Omental fat pad (tissue), 4 donors: ENCODE measurements around the gene CTTN. TPM values are rescaled to one million over a fixed set of nuclear protein-coding genes. Genes with fewer than 3 reads are reported as not detected.

ENCODE experiments used
- ATAC-seq: fragments of 150-250 bp; one replicate; pipeline ENCODE4 v1.9.1; 2016; ENCODE audit warnings: mild to moderate bottlenecking, moderate library complexity; ENCODE audit not compliant: low FRiP score
- DNase-seq: peaks from one replicate; pipeline ENCODE4 v3.0.0-alpha.2; 2019; ENCODE audit warnings: low spot score
- total RNA-seq, 4 donors: library from RNA; depleted of rRNA; stranded (reverse); fragments of >200 nt; gene quantifications; one replicate each; pipeline ENCODE4 v1.1.0, GENCODE V29; 2016
- TF ChIP-seq, protein P1 (sequence below), 3 donors: fragments of 450-650 bp; IDR thresholded peaks; one replicate each; pipeline ENCODE4 v1.5.1; 2016 to 2017; ENCODE audit warnings: antibody characterized with exemption in 3 of 3, mild to moderate bottlenecking in 3 of 3, moderate library complexity in 2 of 3

The CTTN gene
- total RNA-seq, 4 donors from 2014 or later, result 240 to 341 (median 294) TPM

DNA sequence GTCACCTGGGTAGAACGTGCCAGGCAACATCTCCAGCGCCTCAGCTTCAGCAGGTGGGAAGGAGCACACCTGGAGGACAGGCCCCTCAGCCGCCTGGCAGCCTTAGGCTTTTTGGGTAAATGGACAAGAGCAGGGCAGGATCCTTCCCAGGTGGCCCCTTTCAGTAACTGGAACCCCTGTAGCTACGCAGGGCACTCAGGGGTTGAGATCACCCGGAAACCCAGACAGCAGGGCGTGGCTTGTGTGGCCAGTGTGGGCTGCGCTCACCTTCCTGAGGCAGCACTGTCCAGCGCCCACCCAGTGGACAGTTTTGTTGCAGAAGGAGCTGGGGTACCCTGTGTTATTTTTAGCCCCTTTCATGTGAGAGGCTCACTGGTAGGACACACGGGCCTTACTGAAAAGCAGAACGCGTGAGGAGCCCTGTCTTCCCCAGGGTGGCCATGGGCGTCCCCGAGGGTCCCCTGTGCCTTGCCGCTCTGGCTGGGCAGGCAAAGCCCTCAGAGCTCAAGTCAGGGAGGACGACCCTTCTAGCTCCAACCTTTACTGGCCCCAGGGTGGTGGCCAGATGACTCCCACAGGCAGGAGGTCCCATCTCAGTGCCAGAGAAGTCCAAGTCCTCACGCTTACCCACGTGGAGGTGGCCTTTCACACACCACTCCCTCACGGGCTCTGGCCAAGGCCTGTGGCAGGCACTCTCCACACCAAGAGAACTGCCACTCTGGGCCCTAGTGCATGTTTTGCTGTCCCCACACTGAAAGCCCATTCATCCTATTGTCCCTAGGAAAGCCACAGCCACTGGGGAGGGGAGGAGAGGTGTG, 75.8 kb downstream of the CTTN start:
- ATAC-seq, result no peak

DNA sequence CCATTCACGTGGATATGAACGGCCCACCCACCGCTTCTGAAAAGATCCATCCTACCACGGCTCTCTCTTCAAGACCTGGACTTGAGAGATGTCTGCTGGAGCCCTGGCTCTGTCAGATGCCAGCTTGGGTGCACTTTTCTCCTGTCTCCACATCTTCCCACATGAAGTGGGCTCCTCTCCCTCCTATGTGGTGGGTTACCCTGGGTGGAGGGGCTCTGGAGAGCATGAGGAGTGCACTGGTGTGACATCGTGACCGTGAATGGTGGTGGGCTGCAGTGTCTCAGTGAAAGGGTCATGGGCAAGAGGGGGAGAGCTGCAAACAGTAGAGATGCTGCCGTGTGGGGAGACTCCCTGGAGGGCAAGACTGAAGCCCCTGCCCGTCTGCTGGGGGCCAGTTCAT, 76.4 kb downstream of the CTTN start:
- no peak for ATAC-seq
- TF ChIP-seq, protein P1, sequence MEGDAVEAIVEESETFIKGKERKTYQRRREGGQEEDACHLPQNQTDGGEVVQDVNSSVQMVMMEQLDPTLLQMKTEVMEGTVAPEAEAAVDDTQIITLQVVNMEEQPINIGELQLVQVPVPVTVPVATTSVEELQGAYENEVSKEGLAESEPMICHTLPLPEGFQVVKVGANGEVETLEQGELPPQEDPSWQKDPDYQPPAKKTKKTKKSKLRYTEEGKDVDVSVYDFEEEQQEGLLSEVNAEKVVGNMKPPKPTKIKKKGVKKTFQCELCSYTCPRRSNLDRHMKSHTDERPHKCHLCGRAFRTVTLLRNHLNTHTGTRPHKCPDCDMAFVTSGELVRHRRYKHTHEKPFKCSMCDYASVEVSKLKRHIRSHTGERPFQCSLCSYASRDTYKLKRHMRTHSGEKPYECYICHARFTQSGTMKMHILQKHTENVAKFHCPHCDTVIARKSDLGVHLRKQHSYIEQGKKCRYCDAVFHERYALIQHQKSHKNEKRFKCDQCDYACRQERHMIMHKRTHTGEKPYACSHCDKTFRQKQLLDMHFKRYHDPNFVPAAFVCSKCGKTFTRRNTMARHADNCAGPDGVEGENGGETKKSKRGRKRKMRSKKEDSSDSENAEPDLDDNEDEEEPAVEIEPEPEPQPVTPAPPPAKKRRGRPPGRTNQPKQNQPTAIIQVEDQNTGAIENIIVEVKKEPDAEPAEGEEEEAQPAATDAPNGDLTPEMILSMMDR (IDR thresholded peaks at IDR 0.05), result no peak
- no peak for DNase-seq

More for the DNA sequence above, 75.8 kb downstream of the CTTN start:
- no peak for DNase-seq
- TF ChIP-seq, protein P1 (IDR thresholded peaks at IDR 0.05), result no peak

DNA sequence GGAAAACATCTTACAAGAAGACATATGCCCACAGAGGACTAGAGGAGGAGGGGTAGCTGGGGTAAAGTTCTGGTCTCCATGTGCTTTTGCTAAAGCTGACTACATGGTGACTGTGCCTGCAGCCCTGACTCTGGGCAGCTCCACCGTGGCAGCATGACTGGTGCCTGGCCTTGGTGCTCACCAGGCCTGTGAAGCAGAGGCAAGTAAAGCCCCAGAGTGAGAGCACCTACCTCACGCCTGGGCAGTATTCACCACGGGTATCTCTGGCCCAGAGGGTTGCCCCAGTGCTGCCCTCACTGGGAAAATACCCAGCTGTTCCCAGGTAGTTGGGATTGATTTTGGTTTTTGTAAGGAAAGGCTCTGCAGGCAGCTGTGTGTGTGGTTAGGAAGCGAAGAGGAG, 78.3 kb downstream of the CTTN start:
- no peak for ATAC-seq
- TF ChIP-seq, protein P1 (IDR thresholded peaks at IDR 0.05), result no peak
- no peak for DNase-seq

DNA sequence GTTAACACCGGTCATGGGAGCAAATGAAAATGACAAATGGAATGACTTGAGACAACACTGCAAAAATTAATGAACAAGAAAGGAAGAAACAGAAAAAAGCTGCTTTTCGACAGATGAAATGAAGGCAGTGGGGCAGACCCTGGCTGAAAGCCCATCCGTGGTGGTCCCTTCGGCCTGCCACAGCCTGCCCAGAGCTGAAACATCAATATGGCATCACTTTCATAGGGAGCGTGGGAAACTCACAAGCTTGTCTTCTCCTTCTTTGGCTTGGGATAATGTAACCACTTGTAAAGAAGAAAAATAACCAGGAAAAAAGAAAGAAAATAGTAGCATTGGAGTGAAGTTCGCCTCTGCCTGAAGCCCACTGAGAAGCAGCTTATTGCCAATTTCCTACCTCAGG, 78.8 kb downstream of the CTTN start:
- TF ChIP-seq, protein P1 (IDR thresholded peaks at IDR 0.05), result no peak
- ATAC-seq (no peak), DNase-seq (no peak)

DNA sequence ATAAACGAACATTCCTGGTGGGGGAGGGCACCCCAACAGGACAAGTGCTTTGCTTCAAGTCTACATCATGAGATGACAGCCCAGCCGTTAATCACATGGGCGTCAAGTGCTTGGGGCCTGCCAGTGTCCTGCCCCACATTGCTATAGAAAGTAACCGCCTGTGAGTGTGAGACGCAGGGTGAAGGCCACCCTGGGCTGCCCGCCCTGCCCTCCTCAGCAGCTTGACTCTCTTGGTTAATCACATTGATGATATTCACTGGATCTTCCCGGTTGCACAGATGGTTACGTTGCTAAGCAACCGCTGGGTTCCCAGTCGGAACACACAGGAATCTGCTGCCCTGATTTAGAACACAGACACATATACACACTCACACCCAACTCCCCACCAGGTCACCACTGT, 79.3 kb downstream of the CTTN start:
- ATAC-seq (no peak), DNase-seq (no peak)
- TF ChIP-seq, protein P1 (IDR thresholded peaks at IDR 0.05), result no peak

DNA sequence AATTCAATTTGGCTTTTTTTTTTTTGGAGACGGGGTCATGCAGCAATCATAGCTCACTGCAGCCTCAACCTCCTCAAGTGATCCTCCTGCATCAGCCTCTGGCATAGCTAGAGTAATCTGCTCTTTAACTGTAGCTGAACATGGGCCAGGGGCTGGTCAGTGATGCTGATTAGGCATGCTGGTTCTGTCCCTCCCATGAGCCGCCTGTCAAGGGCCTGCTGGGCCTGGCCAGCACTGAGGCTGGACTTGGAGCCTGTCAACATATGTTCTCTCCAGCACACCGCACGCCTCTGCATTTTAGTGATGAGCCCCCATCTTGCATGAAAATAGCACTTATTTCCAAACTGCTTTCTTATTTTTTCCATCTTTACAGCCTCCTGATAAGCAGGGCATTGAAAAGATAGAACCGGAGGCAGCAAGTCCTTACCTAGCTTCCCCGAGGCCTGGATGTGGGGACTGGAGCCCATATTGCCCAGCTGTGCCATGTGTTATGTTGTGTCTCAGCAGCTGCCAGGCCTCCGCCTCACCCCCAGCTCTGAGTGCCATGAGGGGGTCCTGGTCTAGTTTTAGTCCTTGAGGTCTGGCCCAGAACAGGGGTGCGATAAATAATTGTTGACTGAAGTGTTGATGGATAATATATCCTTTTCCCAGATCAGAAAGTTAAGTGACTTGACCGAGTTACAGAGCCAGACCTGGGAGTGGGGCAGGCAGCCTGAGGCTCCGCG, 80.0 kb downstream of the CTTN start:
- ATAC-seq, result no peak

More for the DNA sequence above, 80.0 kb downstream of the CTTN start:
- no peak for DNase-seq
- TF ChIP-seq, protein P1 (IDR thresholded peaks at IDR 0.05), result no peak
